Suprapubic skin (tissue), 4 donors: ENCODE measurements around the gene PSMB3. TPM values are rescaled to one million over a fixed set of nuclear protein-coding genes. Genes with fewer than 3 reads are reported as not detected.

Experiments
- DNase-seq, 2 donors: peaks; one replicate each; pipeline ENCODE4 v3.0.0-alpha.2; 2019; ENCODE audit warnings: low spot score in 2 of 2
- H3K27ac ChIP-seq: fragments of 200-600 bp; sonication (generic); one replicate; pipeline ENCODE4 v1.5.1; 2019
- H3K27me3 ChIP-seq: fragments of 200-600 bp; sonication (generic); one replicate; pipeline ENCODE4 v1.5.1; 2019
- H3K36me3 ChIP-seq: fragments of 200-600 bp; sonication (generic); one replicate; pipeline ENCODE4 v1.5.1; 2019
- H3K4me1 ChIP-seq: fragments of 200-600 bp; sonication (generic); one replicate; pipeline ENCODE4 v1.5.1; 2019
- H3K4me3 ChIP-seq: fragments of 200-600 bp; sonication (generic); one replicate; pipeline ENCODE4 v1.5.1; 2019; ENCODE audit warnings: mild to moderate bottlenecking
- H3K9me3 ChIP-seq: fragments of 200-600 bp; sonication (generic); one replicate; pipeline ENCODE4 v1.5.1; 2019
- CTCF ChIP-seq, 2 donors: fragments of 200-600 bp in 1 of 2; fragments of 450-650 bp in 1 of 2; sonication (generic) in 1 of 2; IDR thresholded peaks; one replicate each; pipeline ENCODE4 v1.5.1; 2016 to 2019; ENCODE audit warnings: antibody characterized with exemption in 2 of 2, mild to moderate bottlenecking in 1 of 2, moderate library complexity in 1 of 2
- EP300 ChIP-seq: sonication (generic); formaldehyde crosslinking; IDR thresholded peaks from one replicate; pipeline ENCODE4 v1.6.1; 2017; ENCODE audit warnings: antibody characterized with exemption
- POLR2A ChIP-seq, 2 donors: fragments of 450-650 bp; IDR thresholded peaks; one replicate each; pipeline ENCODE4 v1.6.1; 2017; ENCODE audit warnings: antibody characterized with exemption in 2 of 2, mild to moderate bottlenecking in 2 of 2, moderate library complexity in 2 of 2
- POLR2AphosphoS5 ChIP-seq, 3 donors: sonication (generic); formaldehyde crosslinking; IDR thresholded peaks; one replicate each; pipeline ENCODE4 v1.6.1; 2017; ENCODE audit warnings: antibody characterized with exemption in 3 of 3
- WGBS: methylation state at CpG from one replicate; pipeline ENCODE4 v1.1.5; 2018; 5-methylcytosine and 5-hydroxymethylcytosine counted together
- total RNA-seq, 4 donors: library from RNA; depleted of rRNA; stranded (reverse); fragments of >200 nt; gene quantifications; one replicate each; pipeline ENCODE4 v1.1.0, GENCODE V29; 2016

Gene PSMB3
- total RNA-seq, 4 donors from 2014 or later = 106 to 186 (median 162) TPM

DNA sequence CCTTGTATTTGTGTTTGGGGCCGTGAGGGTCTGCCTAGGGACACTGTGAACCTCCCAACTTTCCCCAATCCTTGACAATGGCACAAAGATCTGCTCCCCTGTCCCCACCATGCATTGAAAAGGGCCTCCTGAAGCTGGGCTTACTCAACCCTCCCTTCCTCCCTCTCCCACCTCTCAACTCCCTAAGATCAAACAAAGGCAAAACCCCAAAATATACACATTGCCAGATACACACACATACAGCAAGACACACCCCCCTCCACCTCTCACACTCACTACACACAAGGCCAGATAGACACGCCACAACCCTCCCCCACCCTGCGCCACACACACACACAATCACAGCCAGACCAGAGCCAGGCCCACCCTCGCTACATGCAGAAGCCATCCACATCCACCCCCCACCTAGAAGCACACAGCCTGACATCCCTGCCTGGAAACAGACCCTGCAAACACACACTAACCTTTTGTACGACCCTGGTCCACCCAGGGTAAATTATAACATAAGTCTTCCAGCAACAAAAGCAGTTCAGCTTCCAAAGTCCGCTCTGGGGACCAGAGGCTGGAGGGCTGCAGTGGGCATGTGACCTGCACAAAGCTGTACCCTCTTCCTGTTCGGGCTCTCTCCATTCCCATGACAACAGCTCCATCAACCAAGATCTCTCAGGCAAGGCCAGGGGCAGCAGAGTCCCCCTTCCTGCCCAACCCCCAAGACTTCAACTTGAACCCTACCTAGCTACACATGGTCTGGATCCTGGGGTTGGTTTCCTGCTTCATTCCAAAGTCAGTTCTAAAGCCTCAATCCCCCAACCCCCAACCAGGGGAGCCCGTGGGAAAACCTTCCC is 6.3 kb upstream of the PSMB3 start:
- Histone ChIP-seq H3K9me3 (no peaks in the 10 kb centered on the region), H3K4me1 (peaks cover 75% of the 10 kb centered on the region), H3K36me3 (no peaks in the 10 kb centered on the region), H3K27me3 (no peaks in the 10 kb centered on the region), H3K4me3 (peak overlapping the region; percentile 96), H3K27ac (peak overlapping the region; percentile 22)
- TF ChIP-seq POLR2AphosphoS5 (IDR thresholded peaks at IDR 0.05) (no peak), CTCF (IDR thresholded peaks at IDR 0.05) (no peak), POLR2A (IDR thresholded peaks at IDR 0.05) (no peak)
- DNase-seq = no peak
- WGBS = 55% methylated on average over 8 of the region's 8 CpGs

- 6% methylated on average over 18 of the region's 21 CpGs for WGBS
- Histone ChIP-seq H3K4me3 (peak overlapping the region; percentile 96), H3K4me1 (peaks cover 73% of the 10 kb centered on the region), H3K9me3 (no peaks in the 10 kb centered on the region), H3K27ac (peak overlapping the region; percentile 22), H3K27me3 (no peaks in the 10 kb centered on the region), H3K36me3 (no peaks in the 10 kb centered on the region)
- TF ChIP-seq CTCF (IDR thresholded peaks at IDR 0.05) = no peak
- no peak for TF ChIP-seq EP300
- no peak for TF ChIP-seq POLR2A (IDR thresholded peaks at IDR 0.05)
- TF ChIP-seq POLR2AphosphoS5 (IDR thresholded peaks at IDR 0.05) = no peak
- DNase-seq = no peak
Observed at GRCh38 chr17:38746849-38747462, 5.6 kb upstream of the PSMB3 start.

DNA sequence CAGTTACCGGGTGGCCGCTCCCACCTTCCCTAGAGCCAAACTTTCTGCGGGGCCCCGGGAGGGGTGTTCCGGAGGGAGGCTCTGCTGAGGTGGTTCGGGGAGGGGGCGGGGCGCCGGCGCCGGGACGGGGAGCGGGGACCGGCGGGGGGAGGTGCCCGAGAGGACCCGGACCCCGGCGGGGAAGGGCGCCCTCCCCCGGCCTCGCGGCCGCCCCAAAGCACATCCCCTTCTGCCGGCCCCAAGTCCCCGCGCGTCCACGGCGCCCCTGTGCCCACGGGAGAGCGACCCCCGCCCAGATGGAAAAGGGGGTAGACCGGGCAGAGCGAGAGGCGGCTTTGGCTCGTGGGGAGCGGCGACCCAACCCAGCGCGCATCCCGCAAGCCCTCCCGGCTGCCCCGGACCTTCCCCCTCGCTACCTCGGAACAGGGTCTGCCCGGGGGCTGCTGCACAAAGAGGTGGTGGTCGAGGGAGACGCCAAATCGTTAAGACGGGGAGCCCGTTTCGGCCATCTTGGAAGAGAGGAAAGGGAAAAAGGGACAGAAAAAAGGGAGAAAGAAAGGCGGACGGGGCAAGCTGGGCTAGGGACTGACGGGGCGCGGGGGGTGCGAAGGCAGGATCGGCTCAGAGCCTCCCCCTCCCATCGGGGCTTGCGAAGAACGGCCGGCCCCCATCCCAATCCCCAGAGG is 4.9 kb upstream of the PSMB3 start:
- Histone ChIP-seq H3K27ac (peak overlapping the region; percentile 92), H3K4me1 (peaks cover 70% of the 10 kb centered on the region), H3K27me3 (no peaks in the 10 kb centered on the region), H3K9me3 (no peaks in the 10 kb centered on the region), H3K36me3 (no peaks in the 10 kb centered on the region), H3K4me3 (peak overlapping the region; percentile 96)
- WGBS = 2% methylated on average over 26 of the region's 64 CpGs
- no peak for DNase-seq
- no peak for TF ChIP-seq POLR2A (IDR thresholded peaks at IDR 0.05)
- TF ChIP-seq POLR2AphosphoS5 (IDR thresholded peaks at IDR 0.05) = no peak
- TF ChIP-seq CTCF (IDR thresholded peaks at IDR 0.05) = no peak
- TF ChIP-seq EP300 = no peak

DNA sequence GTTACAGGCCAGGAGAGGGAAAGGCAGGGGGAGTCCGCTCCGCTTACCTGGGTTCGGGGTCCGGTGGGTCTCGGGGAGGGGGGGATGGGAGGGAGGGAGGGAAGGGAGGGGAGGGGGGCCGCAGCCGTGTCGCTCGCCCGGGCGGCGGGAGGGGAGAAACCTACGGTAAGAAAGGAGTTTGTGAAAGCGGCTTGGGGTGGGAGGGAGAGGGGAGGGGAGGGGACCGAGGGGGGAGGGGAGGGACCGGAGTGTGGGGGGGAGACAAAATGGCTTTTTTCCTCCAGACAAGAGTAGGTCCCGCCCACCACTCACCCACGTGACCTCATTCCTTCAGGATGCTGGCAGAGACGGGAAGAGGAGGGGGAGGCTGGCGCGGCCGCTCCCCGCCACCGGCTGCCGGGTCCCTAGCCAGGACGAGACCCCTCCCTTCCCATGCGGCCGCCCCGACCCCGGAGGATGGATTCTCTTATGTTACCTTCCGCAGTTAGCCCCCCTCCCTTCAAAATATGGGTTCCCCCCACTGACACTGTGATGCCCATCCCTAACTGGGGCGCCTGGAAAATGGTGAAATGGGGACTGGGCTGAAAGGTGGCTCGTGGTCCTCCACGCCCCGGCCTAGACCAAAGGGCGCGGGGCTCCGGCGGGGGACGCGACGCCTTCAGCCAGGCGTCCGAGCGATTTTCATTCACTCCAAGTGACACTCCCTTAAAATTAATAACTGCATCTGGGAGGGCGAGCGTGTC is 4.2 kb upstream of the PSMB3 start, which contains the start of gene PCGF2:
TSS of gene PCGF2 (minus strand) at position 188 of the 743 bp plus-strand sequence. CDS start 7,934 bp downstream, outside the sequence.
- DNase-seq = peak; percentile 94 to 95
- peaks cover 66% of the 10 kb centered on the region for H3K4me1 ChIP-seq
- TF ChIP-seq POLR2AphosphoS5 (IDR thresholded peaks at IDR 0.05) (no peak), POLR2A (IDR thresholded peaks at IDR 0.05) (no peak), CTCF (IDR thresholded peaks at IDR 0.05) (no peak), EP300 (no peak)
- H3K27me3 ChIP-seq = no peaks in the 10 kb centered on the region
- H3K4me3 ChIP-seq = peak within 1 kb of the TSS; percentile 96
- 0% methylated on average over 42 of the region's 47 CpGs for WGBS
- H3K9me3 ChIP-seq = no peaks in the 10 kb centered on the region
- peak within 1 kb of the TSS; percentile 92 for H3K27ac ChIP-seq
- no peaks in the 10 kb centered on the region for H3K36me3 ChIP-seq
